HG02943 (cell line): ENCODE results near the gene XRCC4.
"Not testable (repeated sequence)": the region's sequence is repeated elsewhere in the genome, so short reads cannot be mapped to it uniquely, and the experiment has no call there.

Source experiments
- ATAC-seq: cut with Tn5 transposase; IDR thresholded peaks from one replicate; pipeline ENCODE4 v1.9.1; 2021; ENCODE audit warnings: mild to moderate bottlenecking, low read depth, moderate library complexity; ENCODE audit not compliant: unreplicated experiment

Gene XRCC4

DNA sequence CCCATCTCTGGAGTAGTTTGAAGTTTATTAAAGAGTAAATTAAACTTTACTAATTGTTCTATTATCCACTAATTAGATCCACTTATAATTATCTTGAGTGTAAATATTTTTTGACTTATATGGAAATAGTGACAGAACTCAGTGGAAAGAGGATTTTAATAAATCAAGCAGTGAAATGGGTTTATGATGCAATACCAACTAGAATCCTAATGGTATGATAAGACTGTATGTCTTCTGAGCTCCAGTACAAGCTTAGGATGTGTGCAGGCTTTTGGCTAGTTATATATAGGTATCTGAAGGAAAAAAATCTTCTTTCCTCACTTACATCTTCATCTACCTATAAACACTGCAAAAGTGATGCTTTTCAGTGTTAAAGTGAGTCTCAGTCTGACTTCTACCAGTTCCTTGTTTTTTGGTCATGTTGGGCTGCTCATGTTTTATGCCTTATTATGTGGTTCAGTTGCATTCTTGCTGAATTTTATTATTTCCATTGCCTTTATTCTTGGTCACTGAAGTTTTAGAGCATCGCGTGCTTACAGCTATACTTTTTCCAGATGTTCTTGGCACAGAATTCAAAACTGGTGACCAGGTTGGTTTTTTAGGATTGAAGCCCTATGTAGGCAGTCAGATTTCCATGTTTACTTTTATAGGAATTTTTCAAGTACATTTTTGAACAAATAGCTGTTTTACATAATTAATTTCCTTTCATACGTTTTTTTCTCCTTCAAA is 30.5 kb downstream of the XRCC4 start:
- ATAC-seq: no peak

GRCh38 chr5:83109380-83109779 is 32.0 kb downstream of the XRCC4 start:
- no peak for ATAC-seq

- no peak for ATAC-seq
These were observed 38.5 kb downstream of the XRCC4 start for GRCh38 chr5:83115816-83116215.

DNA sequence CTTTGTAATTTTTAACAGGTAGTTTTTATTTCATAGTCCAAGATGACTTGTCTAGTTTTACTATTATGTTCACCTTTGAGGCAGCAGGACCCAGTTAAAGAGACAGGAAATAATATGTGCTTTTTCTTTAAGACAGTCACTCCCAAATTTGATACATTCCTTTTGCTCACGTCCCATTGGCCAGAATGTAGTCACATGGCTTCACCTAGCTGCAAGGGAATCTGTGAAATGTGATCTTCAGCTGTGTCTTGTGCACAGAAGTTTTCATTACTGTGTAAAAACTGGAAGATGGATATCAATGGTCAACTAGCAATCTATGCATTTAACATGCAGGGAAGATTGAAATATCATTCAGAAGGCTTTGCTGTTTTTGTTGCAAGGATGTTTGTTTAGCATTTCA is 41.1 kb downstream of the XRCC4 start:
- no peak for ATAC-seq

DNA sequence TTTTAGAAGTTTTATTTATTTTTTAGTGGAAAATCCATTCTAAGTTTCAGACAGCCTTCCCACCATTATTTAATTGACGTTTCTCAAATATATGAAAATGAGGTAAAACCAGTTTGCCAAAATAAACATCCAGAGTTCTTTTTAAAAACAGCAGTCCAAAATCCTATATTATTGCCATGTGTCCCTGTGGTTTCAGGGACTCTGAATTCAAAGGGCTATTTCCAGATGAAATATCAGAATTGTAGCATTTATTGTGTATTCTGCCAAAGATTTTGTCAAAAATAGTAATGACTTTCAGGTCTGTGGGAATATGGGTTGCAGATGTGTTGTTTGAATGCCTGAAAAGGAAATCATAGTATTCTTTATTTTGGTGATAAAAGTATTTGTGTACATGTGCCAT is 41.6 kb downstream of the XRCC4 start:
- ATAC-seq: no peak

DNA sequence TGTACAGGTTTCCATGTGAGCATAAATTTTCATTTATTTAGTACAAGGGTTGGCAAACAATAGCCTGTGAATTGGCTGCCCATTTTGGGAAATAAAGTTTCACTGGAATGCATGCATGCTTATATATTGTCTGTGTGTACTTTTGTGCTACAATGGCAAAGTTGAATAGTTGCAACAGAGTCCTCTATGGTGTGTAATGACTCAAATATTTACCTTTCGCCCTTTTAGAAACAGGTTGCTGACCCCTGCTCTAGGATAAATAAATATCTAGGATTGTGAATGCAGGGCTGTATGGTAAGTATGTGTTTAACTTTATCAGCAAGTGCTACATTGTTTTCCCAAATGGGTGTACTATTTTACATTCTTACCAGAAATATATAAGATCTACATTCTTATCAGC is 47.2 kb downstream of the XRCC4 start:
- no peak for ATAC-seq

GRCh38 chr5:83125560-83125959 is 48.2 kb downstream of the XRCC4 start:
- ATAC-seq: no peak

DNA sequence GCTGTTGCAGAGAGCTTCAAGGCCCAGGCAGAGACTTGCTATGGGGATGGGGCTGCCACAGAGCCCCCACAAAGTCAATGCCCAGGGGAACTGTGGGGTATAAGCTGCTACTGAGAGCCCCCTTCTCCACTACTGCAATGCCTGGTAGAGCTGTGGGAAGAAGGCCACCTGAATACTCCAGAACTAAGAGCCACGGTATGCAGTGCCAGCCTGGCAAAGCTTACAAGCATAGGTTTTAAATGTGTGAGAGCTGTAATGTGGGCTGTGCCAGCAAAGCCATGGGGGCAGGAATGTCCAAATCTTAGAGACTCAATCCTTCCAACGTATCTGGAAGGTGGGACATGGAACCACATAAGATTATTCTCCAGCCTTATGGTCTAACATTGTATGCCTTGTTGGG is 49.2 kb downstream of the XRCC4 start:
- no peak for ATAC-seq

DNA sequence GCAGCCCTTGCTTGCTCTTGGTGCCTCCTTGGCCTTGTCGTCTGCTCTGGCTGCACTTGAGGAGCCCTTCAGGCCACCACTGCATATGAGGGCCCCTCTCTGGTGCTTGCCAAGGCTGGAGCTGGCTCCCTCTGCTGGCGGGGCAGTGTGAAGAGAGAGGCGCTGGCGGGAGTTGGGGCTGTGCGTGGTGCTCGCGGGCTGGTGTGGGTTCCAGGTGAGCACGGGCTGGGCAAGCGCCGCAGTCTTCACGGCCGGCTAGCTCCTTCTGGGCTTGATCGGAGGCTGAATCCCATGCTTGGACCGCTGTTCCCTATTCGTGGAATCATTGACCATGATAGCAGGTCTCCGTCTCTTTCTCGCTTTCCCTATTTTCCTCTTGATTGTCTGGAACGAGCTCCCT is 56.5 kb downstream of the XRCC4 start:
- ATAC-seq: no peak

DNA sequence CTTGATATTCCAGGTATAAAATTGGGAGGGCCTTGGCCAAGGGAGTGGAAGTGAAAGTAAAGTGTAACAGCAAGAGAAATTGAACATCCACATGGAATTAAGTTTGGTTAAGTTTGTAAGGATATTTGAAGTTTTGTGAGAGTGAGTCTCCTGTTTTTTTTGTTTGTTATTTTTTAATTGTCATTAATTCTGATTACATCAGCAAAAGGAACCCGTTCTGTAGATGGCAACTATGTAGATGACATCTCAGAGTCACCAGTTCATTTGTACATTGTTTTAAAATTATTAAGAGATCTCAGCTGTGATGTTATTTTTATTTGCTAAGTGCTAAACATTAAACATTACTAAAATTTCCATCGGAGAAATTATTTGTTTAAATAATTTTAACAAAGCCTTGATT is 65.2 kb downstream of the XRCC4 start:
- no peak for ATAC-seq

- ATAC-seq: no peak
These were observed 67.9 kb downstream of the XRCC4 start for GRCh38 chr5:83145241-83145640.

DNA sequence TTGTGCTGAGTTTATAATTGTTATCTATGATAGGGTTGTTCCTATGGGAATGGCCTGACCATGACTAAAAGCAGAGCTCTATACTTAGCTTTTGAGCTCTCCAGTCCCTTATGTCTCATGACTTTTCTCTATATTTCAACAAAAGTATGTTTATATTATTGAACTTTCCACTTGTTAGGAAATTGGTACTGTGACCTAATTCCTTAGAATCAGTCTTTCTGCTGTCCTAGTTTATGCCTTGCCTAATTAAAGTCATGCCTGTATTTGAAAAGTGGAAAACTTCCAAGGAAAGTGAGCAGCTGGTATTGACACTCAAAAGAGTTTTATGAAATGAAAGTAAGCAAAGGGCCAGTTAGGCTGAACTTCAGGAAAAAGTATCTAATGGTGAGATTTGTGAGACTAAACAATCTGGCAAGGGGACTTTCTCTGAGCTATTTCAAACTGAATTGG is 68.6 kb downstream of the XRCC4 start:
- ATAC-seq: no peak

DNA sequence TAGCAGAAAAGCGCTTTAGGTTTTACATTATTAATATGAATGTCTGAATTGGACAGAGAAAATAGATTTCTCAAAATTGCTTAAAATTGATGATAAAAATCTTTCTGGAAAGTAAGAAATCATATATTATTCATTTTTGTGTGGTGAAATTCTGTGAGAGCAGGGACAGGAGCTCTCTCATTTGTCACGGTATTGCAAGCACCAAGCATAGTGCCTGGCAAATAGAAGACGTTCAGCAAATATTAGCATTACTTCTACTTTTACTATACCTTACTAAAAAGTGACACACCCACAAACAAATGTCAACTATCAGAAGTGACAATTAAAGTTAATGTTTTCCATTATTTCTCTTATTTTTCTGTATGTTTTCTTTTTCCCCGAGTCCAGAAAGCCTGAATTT is 69.1 kb downstream of the XRCC4 start:
- no peak for ATAC-seq

DNA sequence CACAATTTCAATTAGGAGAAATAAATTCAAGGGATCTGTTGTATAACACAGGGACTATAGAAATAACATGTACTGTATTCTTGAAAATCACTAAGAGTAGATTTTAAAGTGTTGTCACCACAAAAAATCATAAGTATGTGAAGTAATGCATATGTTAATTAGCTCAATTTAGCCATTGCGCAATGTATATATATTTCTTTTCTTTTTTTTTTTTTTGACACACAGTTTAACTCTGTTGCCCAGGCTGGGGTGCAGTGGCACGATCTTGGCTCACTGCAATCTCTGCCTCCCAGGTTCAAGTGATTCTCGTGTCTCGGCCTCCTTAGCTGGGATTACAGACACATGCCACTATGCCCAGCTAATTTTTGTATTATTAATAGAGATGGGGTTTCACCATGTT is 70.2 kb downstream of the XRCC4 start:
- ATAC-seq: no peak

- ATAC-seq: no peak
These were observed 71.0 kb downstream of the XRCC4 start for GRCh38 chr5:83148370-83148769.

DNA sequence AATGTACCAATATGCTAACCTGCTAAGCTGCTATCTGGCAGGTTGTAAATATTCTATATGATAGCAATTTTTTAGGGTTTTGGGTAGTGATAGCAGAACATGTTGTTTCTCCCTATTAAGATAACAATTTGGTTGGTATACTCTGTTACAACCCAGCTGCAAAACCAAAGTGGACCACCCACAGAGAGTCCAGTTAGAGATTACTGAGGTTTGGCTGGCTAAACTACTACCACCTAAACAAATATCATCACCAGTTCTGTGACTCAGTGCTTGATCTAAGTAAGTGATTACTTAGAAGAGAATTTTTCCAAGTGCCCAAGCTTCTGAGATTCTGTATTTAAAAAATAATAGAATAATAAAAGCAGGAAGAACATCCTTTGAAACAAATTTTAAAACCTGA is 72.3 kb downstream of the XRCC4 start:
- ATAC-seq: no peak

- ATAC-seq: no peak
These were observed 74.5 kb downstream of the XRCC4 start for GRCh38 chr5:83151821-83152220.

GRCh38 chr5:83152996-83153395 is 75.6 kb downstream of the XRCC4 start:
- not testable (repeated sequence) for ATAC-seq

GRCh38 chr5:83156001-83156400 is 78.7 kb downstream of the XRCC4 start:
- ATAC-seq: no peak

DNA sequence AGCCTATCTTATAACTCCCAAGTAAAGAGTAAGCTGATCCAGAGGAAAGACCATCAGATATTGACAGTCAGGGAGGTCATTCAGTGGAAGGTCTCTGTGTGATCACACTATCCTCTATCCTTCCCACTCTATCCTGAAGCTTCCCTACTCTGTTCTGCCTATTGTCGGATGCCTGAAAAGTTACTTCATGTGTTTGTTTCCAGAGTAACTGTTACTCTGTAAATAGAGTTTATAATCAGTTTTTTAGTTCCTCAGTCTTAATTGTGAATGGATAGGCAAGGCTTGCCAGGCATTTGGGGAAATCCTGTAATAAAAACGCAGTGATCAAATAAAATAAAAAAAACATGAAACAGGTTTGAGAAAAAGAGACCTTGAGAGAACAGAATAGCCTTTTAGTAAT is 79.8 kb downstream of the XRCC4 start:
- no peak for ATAC-seq

DNA sequence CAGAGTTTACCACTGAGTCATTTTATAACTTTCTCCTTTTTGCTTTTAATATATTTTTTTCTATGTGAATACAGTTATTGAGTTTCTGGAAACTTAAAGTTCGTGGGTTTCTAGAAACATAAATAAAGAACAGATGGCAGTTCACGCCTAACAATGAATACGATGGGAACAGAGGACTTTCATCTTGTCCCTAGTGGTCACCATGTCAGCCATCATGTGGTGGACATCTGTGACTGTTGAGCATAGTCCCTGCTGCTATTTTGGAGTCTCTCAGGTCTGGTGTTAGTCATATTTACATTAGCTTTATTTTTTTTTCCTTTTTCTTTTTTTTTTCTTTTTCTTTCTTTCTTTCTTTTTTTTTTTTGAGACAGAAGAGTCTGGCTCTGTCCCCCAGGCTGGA is 85.3 kb downstream of the XRCC4 start:
- no peak for ATAC-seq

GRCh38 chr5:83167538-83167937 is 90.2 kb downstream of the XRCC4 start:
- no peak for ATAC-seq
